Activated T-cell treated with anti-CD3 and anti-CD28 coated beads for 48 hours (primary cell): ENCODE data around the gene PLA2R1.
A peak's percentile ranks its signal among the peaks of the same experiment; 100 is the strongest.

ENCODE experiments used
- DNase-seq: peaks from one replicate; pipeline ENCODE4 v3.0.0-alpha.2; 2020; ENCODE audit warnings: low read depth

The PLA2R1 gene

DNA sequence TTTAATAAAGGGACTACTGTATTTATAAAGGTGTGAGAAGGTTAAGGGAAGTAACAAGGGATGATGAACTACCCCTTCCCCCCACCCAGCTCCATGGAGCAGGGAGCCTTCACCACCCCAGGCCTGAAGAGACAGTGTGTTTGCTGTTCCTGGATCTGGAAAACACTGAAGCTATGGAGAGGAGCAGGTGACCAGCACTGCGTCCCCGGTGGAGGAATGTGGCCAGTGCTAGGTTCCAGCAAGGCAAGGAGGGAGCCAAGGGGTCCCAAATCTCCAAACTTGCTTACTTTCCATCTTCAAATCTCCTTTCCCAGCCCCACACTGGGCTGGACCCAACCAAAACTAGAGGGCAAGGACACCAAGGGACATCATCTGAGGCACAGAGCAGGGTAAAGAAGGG lies 135.7 kb downstream of the PLA2R1 start:
- no peak for DNase-seq

DNA sequence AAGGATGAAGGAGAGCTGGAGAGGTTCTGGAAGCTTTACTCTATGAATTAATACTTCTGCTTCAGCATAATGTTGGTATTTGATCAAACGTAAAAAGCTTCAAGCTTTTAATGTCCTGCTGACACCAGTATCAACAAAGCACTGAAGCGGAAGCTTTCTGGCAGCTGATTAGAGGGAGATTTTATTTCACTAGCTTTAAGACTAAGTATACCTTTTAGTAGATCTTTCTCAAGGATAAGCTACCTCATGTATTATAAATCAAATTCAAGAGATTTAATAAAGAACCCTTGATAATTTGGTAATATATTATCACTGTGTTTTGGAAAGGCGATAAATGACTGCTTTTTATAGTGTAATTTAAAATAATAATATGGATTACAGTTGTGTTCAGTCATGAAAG lies 136.4 kb downstream of the PLA2R1 start:
- no peak for DNase-seq

DNA sequence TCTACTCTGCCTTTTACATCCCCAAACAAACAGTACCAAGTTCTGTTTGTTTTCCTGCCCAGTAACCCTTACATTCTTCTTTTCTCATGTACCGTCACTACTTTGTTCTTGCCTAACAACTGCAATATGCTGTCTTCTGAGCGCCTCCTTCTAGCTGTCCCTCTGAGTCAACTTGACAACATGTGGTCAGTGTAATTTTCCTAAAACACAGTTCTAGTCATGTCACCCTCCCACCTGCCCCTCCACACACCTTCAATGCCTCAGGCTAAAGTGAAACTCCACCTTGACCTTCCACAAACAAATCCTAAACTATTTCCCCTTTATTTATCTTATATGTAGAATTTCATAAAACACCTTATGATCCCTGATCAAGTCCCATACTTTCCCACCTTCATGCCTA lies 139.9 kb downstream of the PLA2R1 start:
- DNase-seq, result no peak

DNA sequence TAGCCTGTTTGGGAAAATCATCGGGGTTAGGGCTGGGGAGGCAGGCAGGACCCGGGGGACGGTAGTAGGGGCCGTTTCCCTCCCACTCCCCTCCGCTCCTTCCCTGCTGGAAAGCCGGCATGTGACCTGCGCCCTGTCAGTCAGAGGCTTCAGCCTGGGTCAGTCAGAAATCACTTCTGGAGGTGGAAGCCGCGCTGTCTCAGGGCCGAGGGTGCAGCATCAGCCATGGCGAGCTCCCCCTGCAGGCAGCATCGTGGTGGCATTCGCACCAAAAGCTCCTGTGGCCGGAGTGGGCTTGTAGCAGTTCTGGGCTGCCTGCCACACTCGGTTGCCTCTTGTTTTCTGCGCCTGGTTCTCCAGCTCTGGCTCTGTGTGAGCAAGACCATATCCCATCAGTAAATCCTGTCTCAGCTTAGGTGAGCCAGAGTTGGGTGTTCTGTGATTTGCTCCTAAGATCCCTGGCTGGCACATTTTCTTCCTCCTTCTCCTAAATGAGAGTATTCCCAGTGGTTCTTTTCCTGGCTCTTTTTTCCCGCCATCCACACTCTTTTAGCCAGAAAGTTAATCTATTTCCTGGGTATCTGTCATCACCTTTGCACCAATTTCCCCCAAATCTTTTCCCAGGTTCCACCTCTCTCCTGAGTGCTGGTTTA lies 140.5 kb downstream of the PLA2R1 start:
- peak; percentile 80 for DNase-seq

DNA sequence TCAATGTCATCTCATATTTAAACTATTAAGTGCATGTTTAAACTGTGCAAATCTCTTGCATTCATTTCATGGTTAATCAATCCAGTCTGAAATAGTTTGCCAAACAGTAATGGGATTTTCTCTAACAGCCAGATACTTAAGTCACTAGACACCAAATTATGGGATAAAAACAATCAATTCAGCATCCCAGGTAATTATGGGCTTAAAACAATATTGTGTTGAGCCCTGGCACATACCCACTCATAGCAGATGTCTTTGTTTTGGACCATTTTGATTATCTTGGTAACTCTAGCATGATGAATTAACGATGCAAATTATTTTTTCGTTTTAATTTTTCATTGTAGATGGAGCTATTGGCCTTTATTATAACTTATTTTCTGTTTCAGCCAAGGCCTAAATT lies 145.9 kb downstream of the PLA2R1 start:
- DNase-seq, result no peak

DNA sequence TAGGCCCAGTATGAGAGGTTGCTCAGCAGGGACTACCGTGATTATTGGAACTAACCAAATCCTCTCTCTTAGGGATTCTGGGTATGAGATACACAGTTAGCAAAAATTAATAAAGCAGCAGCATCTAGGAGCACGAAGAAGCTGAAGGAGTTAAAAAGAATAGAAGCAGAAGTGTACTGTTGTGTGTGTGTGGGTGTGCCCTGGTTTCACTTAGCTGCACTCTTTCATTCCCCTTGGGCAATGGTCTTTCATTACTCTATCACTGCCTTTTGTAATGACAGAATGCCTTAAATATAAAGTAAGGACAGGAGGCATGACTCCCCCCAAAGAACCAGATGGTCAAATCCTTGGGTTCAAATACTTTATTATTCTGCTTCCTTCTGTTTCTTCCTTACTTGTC lies 148.5 kb downstream of the PLA2R1 start:
- no peak for DNase-seq

DNA sequence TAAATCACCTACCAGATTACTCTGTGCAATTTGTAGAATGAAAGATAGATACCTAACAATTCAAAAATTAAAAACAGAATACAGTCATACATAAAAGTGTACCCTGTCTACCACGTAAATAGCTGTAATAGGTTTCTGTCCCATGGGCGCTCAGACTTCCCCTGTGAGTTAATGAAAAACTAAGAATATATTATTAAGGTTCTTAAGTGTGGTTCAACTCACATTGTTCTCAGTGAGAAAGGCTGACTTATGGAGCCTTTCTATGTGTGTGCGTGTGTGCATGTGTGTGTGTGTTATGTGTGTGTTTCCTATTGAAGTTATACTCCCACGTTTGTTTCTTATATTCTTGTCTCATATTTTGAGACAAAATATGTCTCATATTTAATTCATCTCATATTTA lies 149.8 kb downstream of the PLA2R1 start:
- no peak for DNase-seq

DNA sequence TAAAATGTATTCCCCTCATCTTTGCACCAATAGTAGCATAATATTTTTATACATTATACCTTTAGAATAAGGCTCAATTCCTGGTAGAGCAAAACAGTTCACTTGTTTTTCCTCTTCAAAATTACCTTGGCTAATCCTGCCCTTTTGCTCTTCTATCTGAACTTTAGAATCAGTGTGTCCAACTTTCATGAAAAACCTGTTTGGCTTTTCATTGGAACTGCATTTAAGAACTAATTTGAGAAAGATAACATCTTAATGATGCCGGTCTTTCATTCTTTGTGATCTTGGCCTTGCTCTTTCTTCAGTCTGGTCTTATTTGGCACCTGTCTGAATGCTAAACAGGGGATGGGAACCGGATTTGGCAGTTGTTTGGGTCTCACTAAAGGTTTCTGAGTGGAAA lies 151.5 kb downstream of the PLA2R1 start:
- no peak for DNase-seq

DNA sequence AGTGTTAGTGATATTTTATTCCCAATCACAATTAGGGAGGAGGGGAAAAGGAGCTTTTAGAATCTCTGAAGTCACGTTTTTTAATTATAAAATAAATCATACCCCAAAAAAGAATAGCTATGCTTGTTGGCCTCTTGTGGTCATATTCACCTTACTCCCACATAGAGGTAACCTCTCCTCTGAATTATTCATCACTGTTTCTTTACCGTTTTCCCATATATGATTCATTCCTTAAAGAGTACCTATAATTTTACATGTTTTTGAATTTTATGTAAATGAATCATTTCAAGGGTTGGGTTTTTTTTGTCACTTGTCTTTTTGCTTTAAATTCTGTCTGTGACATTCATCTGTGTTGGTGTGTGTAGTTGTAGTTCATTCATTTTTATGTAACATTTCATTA lies 153.8 kb downstream of the PLA2R1 start:
- DNase-seq, result no peak

DNA sequence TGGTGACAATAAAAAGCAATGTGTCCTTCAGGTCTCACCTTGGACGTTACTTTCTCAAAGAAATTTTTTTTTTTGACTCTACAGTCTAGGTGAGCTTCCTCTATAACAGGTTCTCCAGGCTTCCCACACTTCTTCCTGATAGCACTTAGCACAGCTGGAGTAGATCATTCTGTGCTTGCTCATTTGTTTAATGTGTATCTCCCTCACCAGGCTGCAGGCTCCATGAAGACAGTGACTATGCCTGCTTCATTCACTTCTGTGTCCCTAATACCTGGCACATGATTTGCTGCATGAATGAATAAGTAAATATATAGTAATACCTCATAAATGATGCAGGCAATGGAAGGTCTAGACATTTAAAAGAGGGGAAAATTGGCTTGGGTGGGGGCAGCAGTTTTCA lies 154.5 kb downstream of the PLA2R1 start:
- no peak for DNase-seq

DNA sequence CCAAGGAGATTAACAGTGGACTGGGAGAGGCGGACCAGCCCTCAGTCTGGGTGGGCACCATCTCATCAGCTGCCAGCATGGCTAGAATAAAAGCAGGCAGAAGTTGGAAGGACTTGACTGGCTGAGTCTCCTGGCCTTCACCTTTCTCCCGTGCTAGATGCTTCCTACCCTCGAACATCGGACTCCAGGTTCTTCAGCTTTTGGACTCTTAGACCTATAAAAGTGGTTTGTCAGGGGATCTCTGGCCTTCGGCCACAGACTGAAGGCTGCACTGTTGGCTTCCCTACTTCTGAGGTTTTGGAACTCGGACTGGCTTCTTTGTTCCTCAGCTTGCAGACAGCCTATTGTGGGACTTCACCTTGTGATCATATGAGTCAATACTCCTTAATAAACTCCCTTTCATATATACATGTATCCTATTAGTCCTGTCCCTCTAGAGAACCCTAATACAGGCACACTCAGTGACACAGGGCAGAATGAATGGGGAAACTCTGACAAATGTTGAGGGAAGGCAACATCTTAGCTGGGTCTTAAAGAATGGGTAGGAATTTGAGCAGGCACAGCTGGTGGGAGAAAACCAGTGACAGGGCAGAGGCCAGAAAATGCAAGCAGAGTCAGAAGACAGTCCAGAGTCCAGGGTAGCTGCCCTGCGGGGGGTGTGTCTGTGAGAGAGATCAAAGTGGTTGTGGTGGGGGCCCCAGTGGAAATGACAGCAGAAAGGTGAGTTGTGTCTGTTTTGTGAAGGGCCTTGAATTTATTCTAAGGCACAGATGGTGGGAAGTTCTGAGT lies 156.3 kb downstream of the PLA2R1 start:
- DNase-seq, result no peak

DNA sequence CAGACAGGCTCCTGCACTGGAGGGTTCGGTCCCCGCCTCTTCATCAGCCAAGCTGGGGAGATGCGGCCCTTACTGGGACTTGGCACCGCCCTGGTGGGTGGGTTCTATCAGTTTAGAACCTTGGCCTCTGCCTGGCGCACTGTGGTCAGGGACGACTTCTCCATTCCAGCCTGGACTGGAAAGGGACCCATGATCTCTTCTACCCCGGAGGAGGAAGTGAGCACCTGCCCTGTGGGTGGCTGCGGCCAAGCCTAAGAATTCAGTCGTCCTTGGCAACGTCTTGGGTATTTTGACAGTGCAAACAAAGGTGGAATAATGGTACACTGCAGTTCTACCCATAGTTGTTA lies 157.5 kb downstream of the PLA2R1 start:
- DNase-seq, result no peak

DNA sequence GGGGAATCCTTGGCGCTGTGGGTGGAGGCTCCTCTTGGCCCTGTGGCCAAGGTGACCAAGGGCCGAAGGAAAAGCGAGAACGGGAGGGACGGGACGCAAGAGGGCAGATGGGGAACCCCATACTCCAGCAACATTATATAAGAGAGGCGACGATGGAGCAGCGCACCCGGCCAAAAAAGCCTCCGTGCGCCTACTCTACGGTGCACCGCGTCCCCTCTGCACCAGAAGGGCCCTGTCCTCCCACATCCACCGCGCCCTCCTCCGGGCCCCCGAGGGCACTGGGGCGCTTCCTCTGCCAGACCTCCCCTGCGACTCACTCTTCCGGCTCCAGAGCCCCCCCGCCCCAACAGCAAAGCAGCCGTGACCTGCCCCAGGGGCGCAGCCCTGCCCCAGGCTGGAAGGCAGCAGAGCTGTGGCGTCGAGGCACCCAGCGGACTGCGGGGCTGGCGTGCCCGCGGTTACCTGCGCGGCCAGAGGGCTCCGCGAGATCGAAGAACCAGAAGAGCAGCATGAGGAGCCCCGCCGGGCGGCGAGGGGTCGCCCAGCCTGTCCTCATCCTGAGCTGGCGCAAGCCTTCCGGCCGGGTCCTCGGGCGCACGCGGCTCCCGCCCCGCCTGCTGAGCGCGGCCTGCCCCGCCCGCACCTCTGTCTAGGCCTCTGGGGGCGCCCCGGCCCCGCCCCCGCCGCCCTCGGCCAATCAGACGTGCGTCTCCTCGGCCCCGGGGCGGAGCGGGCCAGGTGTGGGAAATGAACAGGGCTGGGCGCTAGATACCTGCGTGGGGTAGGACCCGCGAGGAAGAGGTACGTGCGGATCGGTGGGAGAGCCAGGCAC lies 158.1 kb downstream of the PLA2R1 start, which contains the start of gene LY75:
LY75 (minus strand) TSS at position 630 of the 832 bp plus-strand sequence.
- DNase-seq, result peak; percentile 82

DNA sequence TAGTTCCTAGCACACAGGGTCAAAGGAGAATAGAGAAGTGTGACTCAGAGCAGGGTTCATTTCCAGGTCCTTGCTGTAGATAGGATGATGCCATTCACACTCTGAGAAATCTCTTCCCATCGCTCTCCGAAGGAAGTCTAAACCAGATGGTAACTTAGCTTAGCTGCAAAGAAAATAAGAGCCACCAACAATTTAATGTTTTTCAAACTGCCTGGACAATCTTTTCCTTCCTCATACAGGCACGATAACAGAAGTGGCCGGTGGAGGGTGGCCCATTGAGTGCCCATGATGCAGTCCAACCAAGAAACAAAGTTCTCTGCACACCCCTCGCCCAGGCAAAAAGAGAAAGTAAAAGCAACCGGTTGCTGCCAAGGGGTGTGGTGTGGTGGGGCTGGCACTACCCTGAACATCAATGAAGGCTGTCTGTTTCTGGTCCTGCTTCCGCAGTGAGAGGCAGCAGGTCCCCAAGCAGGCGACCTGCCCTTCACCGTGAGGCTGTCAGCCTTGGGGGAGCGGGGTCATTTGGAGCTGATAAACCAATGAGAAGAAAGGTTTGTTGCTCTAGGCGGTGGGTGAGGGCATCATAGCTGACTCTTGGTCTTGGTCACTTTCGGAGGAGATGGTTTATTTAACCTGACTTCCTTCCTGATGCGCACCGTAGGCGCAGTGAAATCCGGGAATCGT lies 158.8 kb downstream of the PLA2R1 start:
- DNase-seq, result peak; percentile 47

DNA sequence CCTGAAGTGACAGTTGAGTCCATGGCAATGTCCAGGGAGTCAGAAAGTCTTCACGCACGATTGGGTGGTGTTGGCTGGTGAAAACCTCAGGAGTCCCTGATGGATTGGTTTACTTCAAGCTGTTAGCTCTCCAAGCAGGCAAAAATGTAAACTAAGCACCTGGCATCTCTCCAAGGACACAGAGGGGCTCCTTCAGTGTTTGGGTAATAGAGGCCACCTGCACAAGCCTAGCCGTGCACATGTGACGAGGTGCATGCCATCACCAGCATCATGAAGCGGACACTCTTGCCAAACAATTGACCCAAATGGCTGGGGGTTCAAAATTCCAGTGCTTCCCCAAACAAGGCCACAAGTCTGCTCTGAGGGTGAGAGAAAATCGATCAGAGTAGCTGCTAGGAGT lies 159.7 kb downstream of the PLA2R1 start:
- DNase-seq, result no peak

DNA sequence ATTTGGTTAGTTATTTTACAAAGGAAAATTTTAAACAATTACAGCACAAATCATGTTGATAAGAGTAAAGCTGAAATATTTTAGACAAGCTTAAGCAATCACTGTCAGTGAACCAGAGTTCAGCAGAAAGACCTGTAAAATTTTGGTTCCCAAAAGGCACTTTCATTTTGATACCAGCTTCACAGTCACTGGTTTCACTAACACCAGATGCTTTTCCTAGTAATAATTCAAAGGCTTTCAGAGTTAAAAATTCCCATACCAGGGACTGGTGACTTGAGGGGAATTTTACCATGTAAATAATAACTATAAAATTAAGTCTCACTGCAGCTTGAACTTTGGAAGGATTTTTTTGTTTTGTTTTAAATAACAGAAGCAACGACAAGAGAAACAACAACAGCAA lies 162.1 kb downstream of the PLA2R1 start:
- DNase-seq, result no peak

DNA sequence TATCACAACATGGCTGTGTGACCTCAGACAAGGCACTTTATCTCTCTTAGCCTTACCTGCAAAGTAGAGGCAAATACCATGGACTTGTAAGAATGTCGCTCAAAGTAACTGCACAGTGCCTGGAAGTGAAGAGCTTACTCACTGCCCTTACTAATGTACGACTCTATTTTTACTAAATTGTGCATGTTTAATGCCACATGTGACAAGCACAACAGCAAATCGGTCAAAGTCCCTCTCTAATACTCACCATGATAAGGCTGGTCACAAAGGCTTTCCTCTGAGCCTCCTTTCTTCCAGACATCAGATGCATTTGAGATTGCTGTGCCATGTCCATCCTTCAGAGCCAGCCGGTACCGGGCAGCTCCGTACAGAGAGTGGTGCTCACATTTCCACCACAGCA lies 164.0 kb downstream of the PLA2R1 start:
- no peak for DNase-seq

DNA sequence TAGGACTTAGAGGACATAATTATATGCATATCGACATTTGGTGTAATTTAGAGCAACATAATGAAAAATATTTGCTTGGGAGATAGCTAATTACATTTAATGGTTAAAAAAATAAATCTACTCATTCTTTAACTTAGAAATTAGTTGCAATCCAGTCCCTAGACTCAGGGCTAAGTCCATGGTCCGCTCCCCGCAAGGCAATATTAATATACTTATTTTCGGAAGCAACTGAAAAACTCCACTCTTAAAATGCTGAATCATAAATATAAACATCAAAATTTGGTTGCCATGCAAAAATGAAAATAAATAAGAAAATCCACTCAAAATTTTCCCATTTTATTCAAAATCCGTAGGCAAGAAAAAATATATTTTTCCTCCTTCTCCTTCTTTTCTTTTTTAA lies 164.7 kb downstream of the PLA2R1 start:
- no peak for DNase-seq

DNA sequence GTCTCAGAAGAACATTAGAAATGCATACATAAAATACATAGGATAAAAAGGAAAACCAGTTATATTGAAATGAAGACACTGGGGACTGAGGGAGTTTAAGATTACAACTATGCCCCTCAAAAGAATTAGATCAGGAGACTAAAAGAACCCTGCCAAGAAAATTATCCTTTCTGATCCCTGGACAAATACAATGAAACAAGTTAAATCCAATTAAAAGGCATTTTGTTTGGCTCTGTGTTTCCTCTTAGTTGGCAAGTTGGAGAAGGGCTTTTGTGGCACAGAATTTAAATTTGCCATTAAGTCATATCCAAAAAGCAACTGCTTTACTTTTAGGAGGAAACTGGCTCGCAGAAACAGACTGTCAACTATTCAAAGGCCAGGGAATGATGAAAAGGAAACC lies 165.3 kb downstream of the PLA2R1 start:
- DNase-seq, result no peak

DNA sequence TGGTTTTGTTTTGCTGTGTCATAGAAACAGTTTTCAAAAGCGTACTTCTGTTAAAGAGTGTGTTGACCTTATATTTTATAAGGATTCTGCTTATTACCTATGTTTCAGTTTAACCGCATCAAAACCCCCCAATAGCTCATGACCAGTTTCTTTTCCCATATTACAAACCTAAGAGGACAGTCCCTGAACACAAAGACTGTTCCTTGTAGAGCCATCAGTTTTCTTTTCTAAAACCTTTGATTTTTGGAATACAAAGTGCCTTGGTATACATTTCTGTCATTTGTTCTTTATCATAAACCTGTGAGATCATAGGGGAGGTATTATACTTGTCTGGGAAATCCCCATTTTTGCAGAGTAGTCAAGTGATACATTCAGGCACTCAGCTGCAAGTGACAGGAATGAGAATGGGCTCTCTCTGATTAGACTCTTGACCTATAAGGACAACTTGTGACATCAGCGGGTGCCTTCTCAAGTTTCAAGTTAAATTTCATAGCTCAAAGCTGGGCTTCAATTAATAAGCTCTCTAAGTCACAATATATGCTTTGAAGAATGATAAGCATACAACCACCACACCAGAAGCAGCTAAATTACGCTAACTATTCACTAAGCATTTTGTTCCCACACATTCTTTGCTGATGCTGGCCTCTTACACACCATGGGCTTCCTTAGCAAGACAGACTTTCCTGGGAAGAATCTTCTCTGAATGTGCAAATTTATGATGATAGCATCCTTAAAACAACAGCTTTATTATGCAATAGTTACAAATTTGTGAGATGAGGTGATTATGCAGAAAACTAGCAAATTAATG lies 167.0 kb downstream of the PLA2R1 start:
- DNase-seq, result no peak

DNA sequence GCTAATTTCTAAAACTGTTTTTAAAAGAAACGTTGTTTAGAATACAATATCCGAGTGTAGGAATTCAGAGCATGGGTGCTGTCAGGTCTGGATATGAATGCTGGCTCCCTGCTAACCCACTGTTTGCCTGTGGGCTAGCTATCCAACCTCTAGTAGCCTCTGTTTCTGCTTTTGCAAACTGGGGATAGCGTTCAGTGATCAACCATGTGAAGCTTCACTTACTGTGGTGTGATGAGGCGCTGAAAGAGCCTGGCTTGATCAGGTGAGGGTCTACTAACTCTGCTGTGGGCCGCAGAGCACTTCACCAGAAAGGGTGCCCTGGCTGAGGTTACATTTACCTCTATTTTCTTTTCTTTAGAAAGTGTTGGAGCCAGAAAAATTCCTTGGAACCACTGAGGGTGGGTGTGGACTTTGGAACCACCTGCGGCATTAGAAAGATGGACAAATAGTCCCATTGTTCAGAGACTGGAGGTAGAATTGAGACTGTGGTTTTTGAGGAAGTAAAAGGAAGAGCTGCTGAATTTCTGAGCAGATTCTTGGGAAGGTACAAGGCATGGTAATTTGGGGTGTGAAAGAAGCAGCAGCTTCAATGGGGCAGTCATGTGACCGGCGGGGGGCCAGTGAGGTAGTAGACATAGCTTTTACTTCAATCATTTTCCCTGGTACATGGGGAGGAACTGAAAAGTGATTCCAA lies 168.1 kb downstream of the PLA2R1 start:
- no peak for DNase-seq
